CD1c-positive myeloid dendritic cell (primary cell): ENCODE data around the gene RSAD1.
"Not testable (repeated sequence)": the region's sequence is repeated elsewhere in the genome, so short reads cannot be mapped to it uniquely, and the experiment has no call there.

Experiments
- DNase-seq: peaks from one replicate; pipeline ENCODE4 v3.0.0-alpha.2; 2016; ENCODE audit errors: extremely low spot score

Gene RSAD1

GRCh38 chr17:50472761-50473161 lies 5.9 kb upstream of the RSAD1 start:
- DNase-seq, result not testable (repeated sequence)

GRCh38 chr17:50473901-50474300 lies 4.8 kb upstream of the RSAD1 start:
- no peak for DNase-seq

GRCh38 chr17:50474523-50474922 lies 4.1 kb upstream of the RSAD1 start:
- DNase-seq, result no peak

GRCh38 chr17:50475362-50475761 lies 3.3 kb upstream of the RSAD1 start:
- no peak for DNase-seq

- not testable (repeated sequence) for DNase-seq
These were observed 2.7 kb upstream of the RSAD1 start for GRCh38 chr17:50475775-50476544.

GRCh38 chr17:50476545-50477315 lies 1.9 kb upstream of the RSAD1 start:
- DNase-seq, result no peak

- DNase-seq, result no peak
These were observed 684 bp upstream of the RSAD1 start for GRCh38 chr17:50477976-50478375.

GRCh38 chr17:50479522-50480141 lies 972 bp downstream of the RSAD1 start:
- peak; percentile 79 for DNase-seq

- no peak for DNase-seq
These were observed 1.6 kb downstream of the RSAD1 start for GRCh38 chr17:50480142-50480764.

- peak; percentile 36 for DNase-seq
These were observed 2.3 kb downstream of the RSAD1 start for GRCh38 chr17:50480854-50481490.

- DNase-seq, result no peak
These were observed 3.0 kb downstream of the RSAD1 start for GRCh38 chr17:50481648-50482047.

- DNase-seq, result no peak
These were observed 3.5 kb downstream of the RSAD1 start for GRCh38 chr17:50482110-50482509.

- peak; percentile 89 for DNase-seq
These were observed 3.9 kb downstream of the RSAD1 start for GRCh38 chr17:50482516-50482915.

- no peak for DNase-seq
These were observed 4.6 kb downstream of the RSAD1 start for GRCh38 chr17:50483266-50483665.

- DNase-seq, result no peak
These were observed 5.9 kb downstream of the RSAD1 start for GRCh38 chr17:50484386-50485155.

GRCh38 chr17:50487213-50488096 lies 8.8 kb downstream of the RSAD1 start:
- DNase-seq, result no peak

- DNase-seq, result no peak
These were observed 10.2 kb downstream of the RSAD1 start for GRCh38 chr17:50488880-50489279.

- DNase-seq, result no peak
These were observed 12.8 kb downstream of the RSAD1 start for GRCh38 chr17:50491505-50491904.

GRCh38 chr17:50492214-50492613 lies 13.6 kb downstream of the RSAD1 start:
- no peak for DNase-seq

GRCh38 chr17:50493744-50494143 lies 15.1 kb downstream of the RSAD1 start:
- DNase-seq, result no peak
